Kidney tubule cell (primary cell): ENCODE data around the gene LIF.

Experiments used
- DNase-seq: peaks from one replicate; pipeline ENCODE4 v3.0.0-alpha.2; 2018; ENCODE audit warnings: low spot score

LIF gene

GRCh38 chr22:30262917-30263741 lies 16.6 kb upstream of the LIF start:
- peak; percentile 76 for DNase-seq

GRCh38 chr22:30262112-30262511 lies 15.6 kb upstream of the LIF start:
- no peak for DNase-seq

GRCh38 chr22:30261134-30261533 lies 14.6 kb upstream of the LIF start:
- peak; percentile 26 for DNase-seq

- DNase-seq: no peak
Measured at GRCh38 chr22:30260682-30261081, 14.1 kb upstream of the LIF start.

GRCh38 chr22:30260276-30260675 lies 13.7 kb upstream of the LIF start:
- no peak for DNase-seq

- peak; percentile 33 for DNase-seq
Measured at GRCh38 chr22:30254314-30254713, 7.8 kb upstream of the LIF start.

- DNase-seq: peak; percentile 98
Measured at GRCh38 chr22:30253205-30253852, 6.8 kb upstream of the LIF start.

- peak; percentile 83 for DNase-seq
Measured at GRCh38 chr22:30252411-30253204, 6.0 kb upstream of the LIF start.

- DNase-seq: peak; percentile 93
Measured at GRCh38 chr22:30251711-30252110, 5.2 kb upstream of the LIF start.

GRCh38 chr22:30250661-30251267 lies 4.2 kb upstream of the LIF start:
- DNase-seq: peak; percentile 99

- no peak for DNase-seq
Measured at GRCh38 chr22:30250039-30250565, 3.5 kb upstream of the LIF start.

- peak; percentile 72 for DNase-seq
Measured at GRCh38 chr22:30249049-30250038, 2.8 kb upstream of the LIF start.

GRCh38 chr22:30248484-30248883 lies 1.9 kb upstream of the LIF start:
- no peak for DNase-seq

GRCh38 chr22:30247974-30248373 lies 1.4 kb upstream of the LIF start:
- peak; percentile 33 for DNase-seq

GRCh38 chr22:30247561-30247960 lies 1.0 kb upstream of the LIF start:
- peak; percentile 26 for DNase-seq

GRCh38 chr22:30246814-30247376 lies 336 bp upstream of the LIF start:
- DNase-seq: peak; percentile 90

GRCh38 chr22:30245181-30245984 lies 1.2 kb downstream of the LIF start:
- DNase-seq: peak; percentile 68

- no peak for DNase-seq
Measured at GRCh38 chr22:30244641-30245040, 1.9 kb downstream of the LIF start.

- peak; percentile 33 for DNase-seq
Measured at GRCh38 chr22:30244066-30244465, 2.5 kb downstream of the LIF start.

GRCh38 chr22:30243661-30244060 lies 2.9 kb downstream of the LIF start:
- DNase-seq: no peak
